B cell (primary cell): Measurements from ENCODE around the gene WFDC9. TPM values are rescaled to one million over a fixed set of nuclear protein-coding genes. Genes with fewer than 3 reads are reported as not detected.

Experiments used
- ATAC-seq: fragments of 200-7000 bp; cut with Tn5 transposase; one replicate; pipeline ENCODE4 v1.10.0; 2021; ENCODE audit warnings: low read depth, mild to moderate bottlenecking, moderate number of reproducible peaks, moderate library complexity
- CTCF ChIA-PET: fragments of 350-600 bp; sonication (Branson Sonifier 250); formaldehyde crosslinking; loops from one replicate; lab custom pipeline; 2021; ENCODE audit warnings: antibody characterized with exemption, inconsistent platforms; lab: Charles Lee
- POLR2A ChIA-PET: fragments of 350-600 bp; sonication (Branson Sonifier 250); formaldehyde crosslinking; loops from one replicate; lab custom pipeline; 2021; ENCODE audit warnings: antibody characterized with exemption; lab: Charles Lee
- DNase-seq: peaks from one replicate; pipeline ENCODE4 v3.0.0; 2013
- H2AFZ ChIP-seq: 2 replicates; pipeline ENCODE4 v1.6.1; 2012; ENCODE audit warnings: mild to moderate bottlenecking, low read depth, low read length; ENCODE audit not compliant: insufficient read depth, poor library complexity, severe bottlenecking
- H3K27ac ChIP-seq, 2 donors: 1 replicate in 1 of 2; 2 replicates in 1 of 2; pipeline ENCODE4 v1.5.1; 2012 to 2013; ENCODE audit warnings: low read length in 2 of 2, mild to moderate bottlenecking in 2 of 2, moderate library complexity in 1 of 2
- H3K27me3 ChIP-seq, 4 experiments: fragments of 200-600 bp in 1 of 4; sonication (generic) in 1 of 4; replicated peaks in 1 of 4; 1 replicate in 2 of 4; 2 replicates in 2 of 4; pipeline versions ENCODE4 v1.6.1 to v1.7.0; 2013 to 2016; ENCODE audit warnings: low read length in 3 of 4, mild to moderate bottlenecking in 2 of 4, mixed read lengths in 1 of 4, moderate library complexity in 1 of 4; ENCODE audit not compliant: insufficient read depth in 4 of 4, control insufficient read depth in 3 of 4; ENCODE audit errors: control extremely low read depth in 1 of 4
- H3K36me3 ChIP-seq, 2 experiments: replicated peaks in 1 of 2; 1 replicate in 1 of 2; 2 replicates in 1 of 2; pipeline versions ENCODE4 v1.6.1 to v1.7.1; 2013; ENCODE audit warnings: low read length in 1 of 2; ENCODE audit not compliant: insufficient read depth in 2 of 2, control insufficient read depth in 1 of 2; ENCODE audit errors: control extremely low read depth in 1 of 2, extremely low read depth in 1 of 2
- H3K4me1 ChIP-seq, 2 donors: fragments of 200-600 bp in 1 of 2; sonication (generic) in 1 of 2; 1 replicate in 1 of 2; 2 replicates in 1 of 2; pipeline versions ENCODE4 v1.5.1 to v1.6.1; 2013 to 2017; ENCODE audit warnings: low read length in 2 of 2; ENCODE audit not compliant: control insufficient read depth in 2 of 2, insufficient read depth in 2 of 2
- H3K4me2 ChIP-seq: replicated peaks from 2 replicates; pipeline ENCODE3; 2012; ENCODE audit warnings: mild to moderate bottlenecking, low read depth, low read length; ENCODE audit not compliant: poor library complexity, severe bottlenecking
- H3K4me3 ChIP-seq, 5 experiments: fragments of 200-600 bp in 1 of 5; sonication (generic) in 1 of 5; 1 replicate in 3 of 5; 2 replicates in 2 of 5; pipeline versions ENCODE4 v1.5.1 to v1.7.0; 2011 to 2016; ENCODE audit warnings: low read length in 4 of 5, mild to moderate bottlenecking in 4 of 5, low read depth in 2 of 5, control low read depth in 1 of 5, moderate library complexity in 1 of 5; ENCODE audit not compliant: insufficient read depth in 1 of 5; ENCODE audit errors: control extremely low read depth in 1 of 5, extremely low read depth in 1 of 5
- H3K79me2 ChIP-seq: fragments of 200-600 bp; sonication (generic); one replicate; pipeline ENCODE4 v1.6.0; 2016; ENCODE audit warnings: low read length; ENCODE audit not compliant: control insufficient read depth, insufficient read depth
- H3K9ac ChIP-seq: fragments of 200-600 bp; sonication (generic); 2 replicates; pipeline ENCODE4 v1.6.1; 2017; ENCODE audit warnings: mild to moderate bottlenecking, low read length, moderate library complexity
- H3K9me3 ChIP-seq, 3 donors: one replicate each; pipeline versions ENCODE4 v1.6.1 to v1.7.1; 2013; ENCODE audit warnings: low read length in 2 of 3; ENCODE audit not compliant: control insufficient read depth in 2 of 3, insufficient read depth in 1 of 3; ENCODE audit errors: control extremely low read depth in 1 of 3
- H4K20me1 ChIP-seq: 2 replicates; pipeline ENCODE4 v1.6.0; 2012; ENCODE audit warnings: mild to moderate bottlenecking, low read length; ENCODE audit not compliant: insufficient read depth, control insufficient read depth, poor library complexity, severe bottlenecking
- H3K27ac Mint-ChIP-seq: one replicate; pipeline ENCODE4 v1.8.0; 2021; ENCODE audit warnings: mixed read lengths
- H3K27me3 Mint-ChIP-seq: one replicate; pipeline ENCODE4 v1.8.0; 2021; ENCODE audit warnings: mixed read lengths
- H3K4me1 Mint-ChIP-seq: one replicate; pipeline ENCODE4 v1.8.0; 2021; ENCODE audit warnings: mixed read lengths
- H3K4me3 Mint-ChIP-seq: one replicate; pipeline ENCODE4 v1.8.0; 2021; ENCODE audit warnings: mixed read lengths
- H3K9me3 Mint-ChIP-seq: one replicate; pipeline ENCODE4 v1.8.0; 2022; ENCODE audit warnings: mixed read lengths; ENCODE audit not compliant: insufficient read depth
- EZH2 ChIP-seq: IDR thresholded peaks from 2 replicates; pipeline ENCODE4 v1.6.1; 2012; ENCODE audit warnings: borderline replicate concordance, low read depth, mild to moderate bottlenecking, moderate library complexity, low read length; ENCODE audit not compliant: insufficient read depth, poor library complexity, severe bottlenecking
- WGBS: methylation state at CpG from one replicate; pipeline ENCODE4 v1.1.5; 2013; ENCODE audit warnings: missing lambda C conversion rate; ENCODE audit not compliant: insufficient coverage; 5-methylcytosine and 5-hydroxymethylcytosine counted together
- intact Hi-C: fragments of 100-400 bp; cut with micrococcal nuclease; formaldehyde crosslinking; loops from one replicate; pipeline ENCODE4 v1.10.0; 2022
- polyA plus RNA-seq: library from polyadenylated mRNA; depleted of rRNA; stranded (reverse); fragments of >200 nt; gene quantifications from 2 replicates; pipeline ENCODE4 v1.2.3, GENCODE V29; 2012
- total RNA-seq, 2 donors: library from RNA; stranded (reverse); fragments of 120-200 nt in 1 of 2; gene quantifications; 1 replicate in 1 of 2; 2 replicates in 1 of 2; pipeline versions ENCODE4 v1.2.3 to v1.2.4, GENCODE V29; 2013 to 2022
- TF ChIP-seq, protein P1 (sequence below): fragments of 200-600 bp; IDR thresholded peaks from one replicate; pipeline ENCODE4 v1.8.0; 2022; ENCODE audit warnings: antibody characterized with exemption, mild to moderate bottlenecking

Gene WFDC9
- total and polyA plus RNA-seq, 2 donors (not counting 1 experiment from before 2014, with no cell fraction given), result not detected

DNA sequence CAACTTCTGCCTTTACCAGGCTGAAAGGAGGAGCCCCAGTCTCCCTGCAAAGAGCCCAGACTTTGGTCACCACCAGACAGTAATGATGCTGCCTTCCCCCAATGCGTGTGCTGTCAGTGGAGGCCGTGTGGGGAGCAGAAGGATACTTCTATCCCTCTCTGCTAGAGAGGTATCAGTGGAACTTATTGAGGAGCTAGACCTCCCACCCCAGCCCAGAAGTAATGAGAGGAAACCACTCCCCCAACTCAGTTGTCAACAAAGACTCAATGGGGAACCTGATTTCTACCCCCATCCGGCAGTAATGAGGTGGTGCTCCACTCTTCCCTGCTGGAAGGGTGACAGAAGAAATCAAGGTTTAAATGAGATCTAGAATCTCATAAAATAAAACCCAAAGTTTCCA lies 47.6 kb downstream of the WFDC9 start:
- WGBS, result 67% methylated on average over 2 of the region's 3 CpGs
- no peaks in the 10 kb centered on the region for H3K4me1 Mint-ChIP-seq
- no peaks in the 10 kb centered on the region for H3K9me3 Mint-ChIP-seq
- no peak overlapping the region for H2AFZ ChIP-seq
- H3K27ac ChIP-seq, result no peak overlapping the region
- no peaks in the 10 kb centered on the region for H4K20me1 ChIP-seq
- no peak overlapping the region for H3K27ac Mint-ChIP-seq
- ChIA-PET CTCF (interaction anchor here (1.5 kb wide), 1 partner anchor 187 kb away, joined by 4 read pairs; no protein-coding TSS in a partner anchor), POLR2A (no interaction called here)
- intact Hi-C loops, result no loop called here
- no peaks in the 10 kb centered on the region for H3K79me2 ChIP-seq
- H3K9me3 ChIP-seq, result no peaks in the 10 kb centered on the region
- DNase-seq (no peak), ATAC-seq (no peak)
- no peaks in the 10 kb centered on the region for H3K4me1 ChIP-seq
- no peak overlapping the region for H3K4me3 Mint-ChIP-seq
- H3K36me3 ChIP-seq, result no peaks in the 10 kb centered on the region
- no peak for TF ChIP-seq EZH2
- TF ChIP-seq, protein P1, sequence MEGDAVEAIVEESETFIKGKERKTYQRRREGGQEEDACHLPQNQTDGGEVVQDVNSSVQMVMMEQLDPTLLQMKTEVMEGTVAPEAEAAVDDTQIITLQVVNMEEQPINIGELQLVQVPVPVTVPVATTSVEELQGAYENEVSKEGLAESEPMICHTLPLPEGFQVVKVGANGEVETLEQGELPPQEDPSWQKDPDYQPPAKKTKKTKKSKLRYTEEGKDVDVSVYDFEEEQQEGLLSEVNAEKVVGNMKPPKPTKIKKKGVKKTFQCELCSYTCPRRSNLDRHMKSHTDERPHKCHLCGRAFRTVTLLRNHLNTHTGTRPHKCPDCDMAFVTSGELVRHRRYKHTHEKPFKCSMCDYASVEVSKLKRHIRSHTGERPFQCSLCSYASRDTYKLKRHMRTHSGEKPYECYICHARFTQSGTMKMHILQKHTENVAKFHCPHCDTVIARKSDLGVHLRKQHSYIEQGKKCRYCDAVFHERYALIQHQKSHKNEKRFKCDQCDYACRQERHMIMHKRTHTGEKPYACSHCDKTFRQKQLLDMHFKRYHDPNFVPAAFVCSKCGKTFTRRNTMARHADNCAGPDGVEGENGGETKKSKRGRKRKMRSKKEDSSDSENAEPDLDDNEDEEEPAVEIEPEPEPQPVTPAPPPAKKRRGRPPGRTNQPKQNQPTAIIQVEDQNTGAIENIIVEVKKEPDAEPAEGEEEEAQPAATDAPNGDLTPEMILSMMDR, result no peak
- no peak overlapping the region for H3K4me3 ChIP-seq
- H3K9ac ChIP-seq, result no peak overlapping the region
- peaks cover 0 to 8% (median 4%) of the 10 kb centered on the region in 4 experiments for H3K27me3 ChIP-seq
- peaks cover 33% of the 10 kb centered on the region for H3K27me3 Mint-ChIP-seq
- H3K4me2 ChIP-seq, result no peak overlapping the region

DNA sequence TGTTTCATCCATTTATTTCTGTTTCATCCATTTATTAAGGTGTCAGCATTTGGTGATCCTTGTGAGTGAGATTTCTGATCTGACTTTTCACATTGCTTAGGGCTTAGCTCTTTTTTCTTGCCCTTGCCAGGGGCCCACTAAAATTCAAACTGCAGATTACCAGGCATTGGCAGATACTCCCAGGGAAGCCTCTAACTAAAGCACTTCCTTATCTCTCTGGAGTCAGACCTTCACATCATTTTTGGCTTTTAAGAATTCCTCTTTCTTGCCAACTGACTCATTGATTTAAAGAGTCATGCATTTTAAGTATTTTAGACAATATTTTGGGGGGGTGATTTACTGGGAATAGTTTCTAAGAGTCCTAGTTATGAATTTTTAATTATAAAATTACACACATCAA lies 49.4 kb downstream of the WFDC9 start:
- Histone ChIP-seq H3K9ac (no peak overlapping the region), H3K79me2 (no peaks in the 10 kb centered on the region), H3K4me3 (no peak overlapping the region), H3K27ac (no peak overlapping the region), H2AFZ (no peak overlapping the region), H3K4me2 (no peak overlapping the region), H4K20me1 (no peaks in the 10 kb centered on the region), H3K36me3 (no peaks in the 10 kb centered on the region), H3K4me1 (no peaks in the 10 kb centered on the region), H3K27me3 (peaks cover 0 to 8% (median 4%) of the 10 kb centered on the region in 4 experiments), H3K9me3 (no peaks in the 10 kb centered on the region)
- no peak overlapping the region for H3K4me3 Mint-ChIP-seq
- H3K9me3 Mint-ChIP-seq, result no peaks in the 10 kb centered on the region
- ATAC-seq (no peak), DNase-seq (no peak)
- intact Hi-C loops, result no loop called here
- H3K27ac Mint-ChIP-seq, result no peak overlapping the region
- H3K4me1 Mint-ChIP-seq, result no peaks in the 10 kb centered on the region
- no peak for TF ChIP-seq EZH2
- TF ChIP-seq, protein P1, result no peak
- ChIA-PET POLR2A (no interaction called here), CTCF (no interaction called here)
- H3K27me3 Mint-ChIP-seq, result peaks cover 35% of the 10 kb centered on the region
